Uterus (tissue), 4 donors: ENCODE measurements around the gene NPHP4. TPM values are rescaled to one million over a fixed set of nuclear protein-coding genes. Genes with fewer than 3 reads are reported as not detected.

Experiments
- DNase-seq, 2 donors: peaks; one replicate each; pipeline ENCODE4 v3.0.0-alpha.2; 2019 to 2020
- H3K27ac ChIP-seq, 2 donors: fragments of 200-600 bp; sonication (generic); 1 replicate in 1 of 2; 2 replicates in 1 of 2; pipeline ENCODE4 v1.5.1; 2016 to 2018
- H3K27me3 ChIP-seq, 2 donors: fragments of 200-600 bp; sonication (generic); one replicate each; pipeline ENCODE4 v1.5.1; 2018 to 2019; ENCODE audit warnings: control low read depth in 1 of 2
- H3K36me3 ChIP-seq, 2 donors: fragments of 200-600 bp; sonication (generic); one replicate each; pipeline ENCODE4 v1.5.1; 2019; ENCODE audit warnings: control low read depth in 1 of 2
- H3K4me1 ChIP-seq, 2 donors: fragments of 200-600 bp; sonication (generic); one replicate each; pipeline ENCODE4 v1.5.1; 2018 to 2019; ENCODE audit warnings: control low read depth in 1 of 2
- H3K4me3 ChIP-seq, 2 donors: fragments of 200-600 bp; sonication (generic); 1 replicate in 1 of 2; 2 replicates in 1 of 2; pipeline ENCODE4 v1.5.1; 2018 to 2019; ENCODE audit warnings: mild to moderate bottlenecking in 1 of 2
- H3K9me3 ChIP-seq, 2 donors: fragments of 200-600 bp; sonication (generic); one replicate each; pipeline ENCODE4 v1.5.1; 2019; ENCODE audit warnings: control low read depth in 1 of 2
- POLR2A ChIP-seq, 2 donors: fragments of 450-650 bp; IDR thresholded peaks; one replicate each; pipeline ENCODE4 v1.6.1; 2016; ENCODE audit warnings: antibody characterized with exemption in 2 of 2, mild to moderate bottlenecking in 1 of 2, moderate library complexity in 1 of 2
- intact Hi-C: fragments of 100-400 bp; cut with DNase I; formaldehyde crosslinking; loops from one replicate; pipeline ENCODE4 v1.15.1; 2023; ENCODE audit warnings: low total_unique reads
- total RNA-seq, 4 donors: library from RNA; depleted of rRNA in 3 of 4; stranded (reverse); fragments of >200 nt in 3 of 4; gene quantifications; one replicate each; pipeline versions ENCODE4 v1.1.0 to v1.2.4, GENCODE V29; 2014 to 2023
- TF ChIP-seq, protein P1 (sequence below), 4 experiments: fragments of 200-600 bp in 2 of 4; fragments of 450-650 bp in 2 of 4; sonication (generic) in 2 of 4; IDR thresholded peaks; one replicate each; pipeline ENCODE4 v1.5.1; 2016 to 2019; ENCODE audit warnings: antibody characterized with exemption in 4 of 4, mild to moderate bottlenecking in 2 of 4, moderate library complexity in 1 of 4
- donor health status: DM: yes; HTN: yes; CAD: no.

The NPHP4 gene
- total RNA-seq, 4 donors from 2014 or later: 1.3 to 16.2 (median 7.0) TPM

- intact Hi-C loops: no loop called here
These were observed 113.3 kb downstream of the NPHP4 start for GRCh38 chr1:5878971-5879370.

GRCh38 chr1:5877683-5878530 lies 114.3 kb downstream of the NPHP4 start:
- H3K27me3 ChIP-seq: no peaks in the 10 kb centered on the region
- no peaks in the 10 kb centered on the region for H3K9me3 ChIP-seq
- H3K4me3 ChIP-seq: no peak overlapping the region
- DNase-seq: no peak
- H3K4me1 ChIP-seq: no peaks in the 10 kb centered on the region
- intact Hi-C loops: no loop called here
- no peaks in the 10 kb centered on the region for H3K36me3 ChIP-seq
- TF ChIP-seq, protein P1, sequence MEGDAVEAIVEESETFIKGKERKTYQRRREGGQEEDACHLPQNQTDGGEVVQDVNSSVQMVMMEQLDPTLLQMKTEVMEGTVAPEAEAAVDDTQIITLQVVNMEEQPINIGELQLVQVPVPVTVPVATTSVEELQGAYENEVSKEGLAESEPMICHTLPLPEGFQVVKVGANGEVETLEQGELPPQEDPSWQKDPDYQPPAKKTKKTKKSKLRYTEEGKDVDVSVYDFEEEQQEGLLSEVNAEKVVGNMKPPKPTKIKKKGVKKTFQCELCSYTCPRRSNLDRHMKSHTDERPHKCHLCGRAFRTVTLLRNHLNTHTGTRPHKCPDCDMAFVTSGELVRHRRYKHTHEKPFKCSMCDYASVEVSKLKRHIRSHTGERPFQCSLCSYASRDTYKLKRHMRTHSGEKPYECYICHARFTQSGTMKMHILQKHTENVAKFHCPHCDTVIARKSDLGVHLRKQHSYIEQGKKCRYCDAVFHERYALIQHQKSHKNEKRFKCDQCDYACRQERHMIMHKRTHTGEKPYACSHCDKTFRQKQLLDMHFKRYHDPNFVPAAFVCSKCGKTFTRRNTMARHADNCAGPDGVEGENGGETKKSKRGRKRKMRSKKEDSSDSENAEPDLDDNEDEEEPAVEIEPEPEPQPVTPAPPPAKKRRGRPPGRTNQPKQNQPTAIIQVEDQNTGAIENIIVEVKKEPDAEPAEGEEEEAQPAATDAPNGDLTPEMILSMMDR (IDR thresholded peaks at IDR 0.05): no peak
- no peak for TF ChIP-seq POLR2A (IDR thresholded peaks at IDR 0.05)
- no peak overlapping the region for H3K27ac ChIP-seq

More at GRCh38 chr1:5878971-5879370, 113.3 kb downstream of the NPHP4 start:
- no peak for DNase-seq
- Histone ChIP-seq H3K27ac (no peak overlapping the region), H3K4me3 (no peak overlapping the region), H3K4me1 (no peaks in the 10 kb centered on the region), H3K27me3 (no peaks in the 10 kb centered on the region), H3K9me3 (no peaks in the 10 kb centered on the region), H3K36me3 (no peaks in the 10 kb centered on the region)
- TF ChIP-seq, protein P1 (IDR thresholded peaks at IDR 0.05): no peak
- no peak for TF ChIP-seq POLR2A (IDR thresholded peaks at IDR 0.05)

GRCh38 chr1:5877001-5877400 lies 115.2 kb downstream of the NPHP4 start:
- Histone ChIP-seq H3K27ac (no peak overlapping the region), H3K4me1 (no peaks in the 10 kb centered on the region), H3K36me3 (no peaks in the 10 kb centered on the region), H3K27me3 (no peaks in the 10 kb centered on the region), H3K4me3 (no peak overlapping the region), H3K9me3 (no peaks in the 10 kb centered on the region)
- DNase-seq: no peak
- TF ChIP-seq, protein P1 (IDR thresholded peaks at IDR 0.05): no peak
- no peak for TF ChIP-seq POLR2A (IDR thresholded peaks at IDR 0.05)
- intact Hi-C loops: no loop called here

DNA sequence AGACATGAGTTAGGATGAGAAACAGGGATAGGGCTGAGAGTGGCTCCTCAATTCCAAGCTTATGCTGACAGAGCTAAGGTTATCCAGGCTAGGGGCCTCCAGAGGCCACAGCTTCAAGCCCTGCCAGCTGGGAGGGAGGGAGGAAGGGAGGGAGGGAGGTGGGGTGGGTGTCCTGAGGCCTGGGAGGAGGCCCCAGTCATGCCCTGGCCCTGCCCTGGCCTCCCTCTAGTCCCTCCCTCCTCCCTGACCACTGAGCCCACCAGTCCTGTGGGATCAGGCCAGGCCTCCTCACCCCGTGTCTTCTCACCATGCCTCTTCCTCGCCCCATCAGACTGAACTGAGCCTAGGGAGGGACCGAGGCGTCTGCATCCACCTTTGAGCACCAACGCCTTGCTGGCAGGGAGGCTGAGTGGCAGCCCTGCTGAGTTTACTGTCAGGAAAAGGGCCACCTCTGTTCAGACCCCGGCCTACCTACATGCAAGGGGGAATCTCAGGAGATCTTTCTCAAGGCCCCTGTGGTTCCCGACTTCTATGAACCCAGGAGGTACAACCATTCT lies 116.1 kb downstream of the NPHP4 start:
- no peak overlapping the region for H3K4me3 ChIP-seq
- intact Hi-C loops: no loop called here
- no peak overlapping the region for H3K27ac ChIP-seq
- H3K9me3 ChIP-seq: no peaks in the 10 kb centered on the region
- H3K27me3 ChIP-seq: no peaks in the 10 kb centered on the region
- no peaks in the 10 kb centered on the region for H3K36me3 ChIP-seq
- no peak for TF ChIP-seq POLR2A (IDR thresholded peaks at IDR 0.05)
- TF ChIP-seq, protein P1 (IDR thresholded peaks at IDR 0.05): no peak
- H3K4me1 ChIP-seq: no peaks in the 10 kb centered on the region
- DNase-seq: no peak

GRCh38 chr1:5875345-5875910 lies 116.8 kb downstream of the NPHP4 start:
- no peak for TF ChIP-seq POLR2A (IDR thresholded peaks at IDR 0.05)
- TF ChIP-seq, protein P1 (IDR thresholded peaks at IDR 0.05): no peak
- Histone ChIP-seq H3K27ac (no peak overlapping the region), H3K36me3 (no peaks in the 10 kb centered on the region), H3K9me3 (no peaks in the 10 kb centered on the region), H3K27me3 (no peaks in the 10 kb centered on the region), H3K4me3 (no peak overlapping the region), H3K4me1 (no peaks in the 10 kb centered on the region)
- DNase-seq: no peak
- intact Hi-C loops: no loop called here
